SK-N-SH (cell line): Measurements from ENCODE around the gene SYT1.

Experiments
- EP300 ChIP-seq, 2 experiments: IDR thresholded peaks; 2 replicates each; pipeline versions ENCODE4 v1.4.0 to v1.6.1; 2012; ENCODE audit warnings: borderline replicate concordance in 1 of 2, low read depth in 1 of 2, low read length in 1 of 2
- EZH2phosphoT487 ChIP-seq: fragments of 200-600 bp; sonication (generic); IDR thresholded peaks from 2 replicates; pipeline ENCODE4 v1.6.1; 2017; ENCODE audit warnings: low read depth, mixed run types, mild to moderate bottlenecking, antibody characterized with exemption, moderate library complexity, borderline replicate concordance
- IRF3 ChIP-seq: fragments of 150-350 bp; IDR thresholded peaks from 2 replicates; pipeline ENCODE4 v1.6.1; 2016; ENCODE audit warnings: mild to moderate bottlenecking, low read depth, low read length

DNA sequence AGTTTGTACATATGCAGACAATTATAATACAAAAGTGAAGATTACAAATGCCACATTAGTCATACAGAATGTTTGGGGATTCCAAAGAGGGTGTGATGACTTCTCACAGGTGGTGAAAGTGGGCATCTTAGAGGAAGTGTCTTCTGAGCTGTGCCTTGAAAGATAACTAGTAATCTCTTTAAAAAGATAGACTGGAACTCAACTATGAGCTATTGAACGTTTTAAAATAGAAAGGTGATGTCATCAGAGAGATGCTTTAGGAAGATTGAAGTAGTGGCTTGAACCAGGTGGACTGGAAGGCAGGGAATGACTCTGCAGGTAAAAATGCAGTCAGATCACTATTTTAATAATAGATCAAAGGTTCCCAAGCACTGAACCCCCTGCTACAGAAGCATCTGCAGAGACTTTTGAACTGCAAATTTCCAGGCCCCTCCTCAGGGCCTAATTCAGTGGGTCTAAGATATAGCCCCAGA is 50.3 kb downstream of the SYT1 start:
- TF ChIP-seq EZH2phosphoT487 (no peak), EP300 (IDR thresholded peaks at IDR 0.05; ENCODE audit: borderline replicate concordance in 1 of 2, low read depth in 1 of 2, low read length in 1 of 2) (no peak), IRF3 (no peak)
